GM19455 (cell line): ENCODE measurements around the gene GDPD5.
A peak's percentile ranks its signal among the peaks of the same experiment; 100 is the strongest.

ENCODE experiments used
- ATAC-seq: cut with Tn5 transposase; IDR thresholded peaks from one replicate; pipeline ENCODE4 v1.9.1; 2021; ENCODE audit not compliant: unreplicated experiment

Gene GDPD5

GRCh38 chr11:75449776-75450175 is 76.0 kb downstream of the GDPD5 start:
- ATAC-seq, result no peak

- no peak for ATAC-seq
Measured at GRCh38 chr11:75449271-75449670, 76.5 kb downstream of the GDPD5 start.

GRCh38 chr11:75447415-75447814 is 78.3 kb downstream of the GDPD5 start:
- no peak for ATAC-seq

GRCh38 chr11:75445315-75445953 is 80.3 kb downstream of the GDPD5 start:
- ATAC-seq, result peak; percentile 55

- no peak for ATAC-seq
Measured at GRCh38 chr11:75443043-75443442, 82.7 kb downstream of the GDPD5 start.

- no peak for ATAC-seq
Measured at GRCh38 chr11:75442161-75442885, 83.4 kb downstream of the GDPD5 start.

- ATAC-seq, result no peak
Measured at GRCh38 chr11:75441804-75442132, 84.0 kb downstream of the GDPD5 start.

- ATAC-seq, result no peak
Measured at GRCh38 chr11:75440960-75441803, 84.6 kb downstream of the GDPD5 start.

GRCh38 chr11:75439495-75440120 is 86.1 kb downstream of the GDPD5 start:
- no peak for ATAC-seq

- ATAC-seq, result no peak
Measured at GRCh38 chr11:75439026-75439425, 86.7 kb downstream of the GDPD5 start.

- no peak for ATAC-seq
Measured at GRCh38 chr11:75437966-75438659, 87.6 kb downstream of the GDPD5 start.

- no peak for ATAC-seq
Measured at GRCh38 chr11:75436806-75437205, 88.9 kb downstream of the GDPD5 start.

- ATAC-seq, result no peak
Measured at GRCh38 chr11:75435571-75435925, 90.2 kb downstream of the GDPD5 start.

- ATAC-seq, result no peak
Measured at GRCh38 chr11:75434886-75435570, 90.7 kb downstream of the GDPD5 start.

- ATAC-seq, result no peak
Measured at GRCh38 chr11:75434051-75434450, 91.7 kb downstream of the GDPD5 start.

- ATAC-seq, result no peak
Measured at GRCh38 chr11:75433443-75433842, 92.3 kb downstream of the GDPD5 start.

- ATAC-seq, result no peak
Measured at GRCh38 chr11:75432911-75433321, 92.8 kb downstream of the GDPD5 start, which contains the start of gene KLHL35. Gene KLHL35, minus strand, starts transcription at chr11:75433203. Its CDS starts 2,574 bp downstream, at chr11:75430629.

- ATAC-seq, result no peak
Measured at GRCh38 chr11:75431533-75432525, 93.9 kb downstream of the GDPD5 start.
